Esophagus squamous epithelium (tissue), 5 donors: ENCODE data around the gene RASGRP2. TPM values are rescaled to one million over a fixed set of nuclear protein-coding genes. Genes with fewer than 3 reads are reported as not detected.

Source experiments
- DNase-seq: peaks from one replicate; lab custom pipeline; 2025; lab: John Stamatoyannopoulos, UW
- H3K27ac ChIP-seq, 4 donors: fragments of 200-600 bp; sonication (generic); one replicate each; pipeline ENCODE4 v1.5.1; 2016 to 2019; ENCODE audit warnings: mild to moderate bottlenecking in 1 of 4
- H3K27me3 ChIP-seq, 4 donors: fragments of 200-600 bp; sonication (generic); 1 replicate in 3 of 4; 2 replicates in 1 of 4; pipeline versions ENCODE4 v1.5.1 to v1.6.0; 2017 to 2021; ENCODE audit warnings: antibody characterized with exemption in 1 of 4
- H3K36me3 ChIP-seq, 3 donors: fragments of 200-600 bp; sonication (generic); one replicate each; pipeline ENCODE4 v1.5.1; 2016 to 2019
- H3K4me1 ChIP-seq, 3 donors: fragments of 200-600 bp; sonication (generic); one replicate each; pipeline ENCODE4 v1.5.1; 2017 to 2019
- H3K4me3 ChIP-seq, 4 donors: fragments of 200-600 bp; sonication (generic); 1 replicate in 3 of 4; 2 replicates in 1 of 4; pipeline ENCODE4 v1.5.1; 2016 to 2019; ENCODE audit warnings: mild to moderate bottlenecking in 2 of 4, moderate library complexity in 1 of 4
- H3K9me3 ChIP-seq, 3 donors: fragments of 200-600 bp; sonication (generic); one replicate each; pipeline ENCODE4 v1.5.1; 2016 to 2019
- POLR2A ChIP-seq, 4 donors: fragments of 450-650 bp; IDR thresholded peaks; one replicate each; pipeline ENCODE4 v1.6.1; 2017; ENCODE audit warnings: antibody characterized with exemption in 4 of 4, mild to moderate bottlenecking in 4 of 4, moderate library complexity in 3 of 4
- WGBS, 2 donors: methylation state at CpG; one replicate each; pipeline ENCODE4 v1.1.5; 2018; 5-methylcytosine and 5-hydroxymethylcytosine counted together
- intact Hi-C: fragments of 100-400 bp; cut with DNase I; formaldehyde crosslinking; loops from one replicate; pipeline ENCODE4 v1.15.0; 2022
- total RNA-seq, 4 donors: library from RNA; depleted of rRNA; stranded (reverse); fragments of >200 nt; gene quantifications; one replicate each; pipeline ENCODE4 v1.1.0, GENCODE V29; 2016
- TF ChIP-seq, protein P1 (sequence below), 6 experiments: fragments of 450-650 bp in 4 of 6; fragments of 200-600 bp in 2 of 6; sonication (generic) in 2 of 6; IDR thresholded peaks; one replicate each; pipeline ENCODE4 v1.5.1; 2016 to 2019; ENCODE audit warnings: antibody characterized with exemption in 6 of 6, mild to moderate bottlenecking in 4 of 6, moderate library complexity in 4 of 6
- donor health status: DM: yes; HTN: yes; CAD: no.

RASGRP2 gene
- total RNA-seq, 4 donors from 2014 or later: 2.6 to 13.2 (median 4.9) TPM

DNA sequence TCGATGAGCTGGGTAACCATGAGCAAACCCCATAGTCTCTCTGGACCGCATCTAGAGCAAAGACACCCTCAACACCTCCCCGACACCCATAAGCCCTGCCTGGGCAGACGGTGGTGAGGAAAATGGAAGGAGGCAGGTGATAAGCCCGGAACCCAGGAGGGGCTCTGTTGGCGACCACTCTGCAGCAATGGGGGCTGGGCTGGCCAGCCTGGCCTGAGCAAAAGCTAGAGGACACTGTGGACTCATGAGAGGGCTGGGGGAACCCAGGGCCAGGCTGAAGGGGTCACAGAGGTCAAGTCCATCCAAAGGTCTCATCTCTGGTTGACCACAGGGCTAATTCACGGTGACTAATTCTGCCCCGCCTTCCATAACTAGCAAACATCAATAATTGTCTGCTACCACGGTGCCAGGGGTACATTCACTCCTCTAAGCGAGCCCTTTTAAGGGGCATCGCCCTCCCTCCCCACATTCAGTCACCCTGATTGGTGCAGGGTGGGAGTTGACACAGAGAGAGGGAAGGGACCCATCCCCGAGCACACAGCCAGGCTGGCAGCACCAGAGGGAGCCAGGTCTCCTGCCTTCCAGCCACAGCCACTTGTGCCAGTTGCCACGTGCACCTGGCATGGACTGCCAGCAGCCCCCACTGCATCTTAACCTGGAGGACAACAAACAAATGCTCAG lies 11.9 kb upstream of the RASGRP2 start:
- Histone ChIP-seq H3K27me3 (no peaks in the 10 kb centered on the region), H3K4me3 (no peak overlapping the region), H3K9me3 (no peaks in the 10 kb centered on the region), H3K27ac (no peak overlapping the region), H3K36me3 (no peaks in the 10 kb centered on the region), H3K4me1 (peaks cover 6 to 24% (median 17%) of the 10 kb centered on the region in 3 donors)
- no peak for TF ChIP-seq POLR2A (IDR thresholded peaks at IDR 0.05)
- TF ChIP-seq, protein P1, sequence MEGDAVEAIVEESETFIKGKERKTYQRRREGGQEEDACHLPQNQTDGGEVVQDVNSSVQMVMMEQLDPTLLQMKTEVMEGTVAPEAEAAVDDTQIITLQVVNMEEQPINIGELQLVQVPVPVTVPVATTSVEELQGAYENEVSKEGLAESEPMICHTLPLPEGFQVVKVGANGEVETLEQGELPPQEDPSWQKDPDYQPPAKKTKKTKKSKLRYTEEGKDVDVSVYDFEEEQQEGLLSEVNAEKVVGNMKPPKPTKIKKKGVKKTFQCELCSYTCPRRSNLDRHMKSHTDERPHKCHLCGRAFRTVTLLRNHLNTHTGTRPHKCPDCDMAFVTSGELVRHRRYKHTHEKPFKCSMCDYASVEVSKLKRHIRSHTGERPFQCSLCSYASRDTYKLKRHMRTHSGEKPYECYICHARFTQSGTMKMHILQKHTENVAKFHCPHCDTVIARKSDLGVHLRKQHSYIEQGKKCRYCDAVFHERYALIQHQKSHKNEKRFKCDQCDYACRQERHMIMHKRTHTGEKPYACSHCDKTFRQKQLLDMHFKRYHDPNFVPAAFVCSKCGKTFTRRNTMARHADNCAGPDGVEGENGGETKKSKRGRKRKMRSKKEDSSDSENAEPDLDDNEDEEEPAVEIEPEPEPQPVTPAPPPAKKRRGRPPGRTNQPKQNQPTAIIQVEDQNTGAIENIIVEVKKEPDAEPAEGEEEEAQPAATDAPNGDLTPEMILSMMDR (IDR thresholded peaks at IDR 0.05): no peak
- WGBS, 2 donors: 79 to 88% methylated on average over 7 of the region's 13 CpGs
- intact Hi-C loops: no loop called here
- no peak for DNase-seq

DNA sequence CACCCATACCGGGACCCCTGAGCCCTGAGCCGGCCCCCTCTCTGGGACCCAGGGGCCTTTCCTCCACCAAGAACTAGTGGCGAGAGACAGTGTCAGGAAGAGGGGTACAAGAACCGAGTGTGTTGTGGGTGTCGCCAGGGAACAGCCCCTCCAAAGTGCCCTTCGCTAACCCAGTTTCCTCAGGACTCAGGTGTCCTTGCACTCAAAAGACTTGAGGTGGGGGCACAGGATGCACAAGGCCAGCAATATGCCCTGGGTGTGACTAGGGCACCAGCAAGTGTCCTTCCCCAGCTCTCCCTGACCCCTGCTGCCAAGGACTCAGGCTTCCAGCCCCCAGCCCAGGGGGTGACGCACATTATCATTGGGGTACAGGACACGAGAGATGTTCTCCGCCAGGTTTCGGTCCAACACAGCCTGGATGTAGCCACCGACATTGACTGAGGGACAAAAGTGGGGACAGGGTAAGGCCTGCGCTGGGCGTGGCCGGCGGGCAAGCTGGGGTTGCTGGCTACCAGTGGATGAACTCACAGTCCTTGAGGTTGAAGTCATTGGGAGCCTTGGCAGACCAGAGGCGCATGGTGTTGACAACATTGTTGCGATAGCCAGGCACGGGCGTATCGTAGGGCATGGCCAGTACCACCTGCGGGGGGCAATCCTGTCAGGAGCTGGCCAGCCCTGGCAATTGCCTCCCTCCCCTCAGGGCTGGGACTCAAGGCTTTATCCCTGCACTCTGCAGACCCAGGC lies 11.1 kb upstream of the RASGRP2 start:
- TF ChIP-seq, protein P1 (IDR thresholded peaks at IDR 0.05): no peak
- no peak for TF ChIP-seq POLR2A (IDR thresholded peaks at IDR 0.05)
- Histone ChIP-seq H3K36me3 (no peaks in the 10 kb centered on the region), H3K27ac (no peak overlapping the region), H3K27me3 (no peaks in the 10 kb centered on the region), H3K4me1 (peaks cover 6 to 17% (median 11%) of the 10 kb centered on the region in 3 donors), H3K9me3 (no peaks in the 10 kb centered on the region), H3K4me3 (no peak overlapping the region)
- 82 to 91% methylated on average over 8 to 15 of the region's 21 CpGs for WGBS, 2 donors
- intact Hi-C loops: no loop called here
- no peak for DNase-seq

DNA sequence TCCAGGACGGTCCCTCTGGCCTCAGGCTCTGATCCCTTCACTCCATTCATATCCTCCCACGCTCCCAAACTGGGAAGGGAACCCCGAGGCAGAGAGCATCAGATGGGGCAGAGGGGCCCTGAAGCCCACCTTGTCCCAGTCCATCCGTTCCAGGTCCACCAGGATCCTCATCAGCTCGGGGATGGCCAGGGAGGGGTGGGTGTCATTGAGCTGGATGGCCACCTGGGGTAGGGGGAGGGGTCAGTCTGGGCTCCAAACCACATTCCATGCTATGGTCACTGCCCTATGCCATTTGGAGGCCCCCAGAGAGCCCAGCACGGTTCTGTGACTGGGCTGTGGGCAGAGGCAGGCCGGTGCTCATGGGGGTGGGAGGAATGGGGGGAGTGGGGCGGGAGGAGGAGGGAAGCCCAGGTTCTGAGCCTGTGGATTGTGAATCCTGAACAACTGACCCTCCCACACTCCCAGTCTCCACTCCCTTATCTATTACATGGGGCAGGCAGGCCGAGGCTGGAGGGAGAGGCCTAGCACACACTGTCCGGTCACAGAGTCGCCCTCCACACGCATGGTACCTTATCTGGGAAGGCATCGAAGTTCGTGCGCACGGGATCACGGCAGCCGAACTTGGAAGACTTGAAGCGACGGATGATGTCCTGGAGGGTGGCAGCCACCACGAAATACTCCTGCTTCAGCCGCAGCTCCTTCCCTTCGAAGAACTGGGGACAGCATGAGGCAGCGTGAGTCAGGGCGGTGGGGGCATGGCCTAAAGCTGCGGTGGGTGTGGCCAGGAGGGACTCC lies 10.4 kb upstream of the RASGRP2 start:
- no peak for DNase-seq
- no peak overlapping the region for H3K4me3 ChIP-seq
- WGBS, 2 donors: 87 to 88% methylated on average over 6 to 11 of the region's 26 CpGs
- H3K4me1 ChIP-seq: peaks cover 0 to 9% (median 3%) of the 10 kb centered on the region in 3 donors
- TF ChIP-seq, protein P1 (IDR thresholded peaks at IDR 0.05): no peak
- no peak for TF ChIP-seq POLR2A (IDR thresholded peaks at IDR 0.05)
- H3K9me3 ChIP-seq: no peaks in the 10 kb centered on the region
- H3K36me3 ChIP-seq: no peaks in the 10 kb centered on the region
- intact Hi-C loops: no loop called here
- no peaks in the 10 kb centered on the region for H3K27me3 ChIP-seq
- H3K27ac ChIP-seq: no peak overlapping the region

DNA sequence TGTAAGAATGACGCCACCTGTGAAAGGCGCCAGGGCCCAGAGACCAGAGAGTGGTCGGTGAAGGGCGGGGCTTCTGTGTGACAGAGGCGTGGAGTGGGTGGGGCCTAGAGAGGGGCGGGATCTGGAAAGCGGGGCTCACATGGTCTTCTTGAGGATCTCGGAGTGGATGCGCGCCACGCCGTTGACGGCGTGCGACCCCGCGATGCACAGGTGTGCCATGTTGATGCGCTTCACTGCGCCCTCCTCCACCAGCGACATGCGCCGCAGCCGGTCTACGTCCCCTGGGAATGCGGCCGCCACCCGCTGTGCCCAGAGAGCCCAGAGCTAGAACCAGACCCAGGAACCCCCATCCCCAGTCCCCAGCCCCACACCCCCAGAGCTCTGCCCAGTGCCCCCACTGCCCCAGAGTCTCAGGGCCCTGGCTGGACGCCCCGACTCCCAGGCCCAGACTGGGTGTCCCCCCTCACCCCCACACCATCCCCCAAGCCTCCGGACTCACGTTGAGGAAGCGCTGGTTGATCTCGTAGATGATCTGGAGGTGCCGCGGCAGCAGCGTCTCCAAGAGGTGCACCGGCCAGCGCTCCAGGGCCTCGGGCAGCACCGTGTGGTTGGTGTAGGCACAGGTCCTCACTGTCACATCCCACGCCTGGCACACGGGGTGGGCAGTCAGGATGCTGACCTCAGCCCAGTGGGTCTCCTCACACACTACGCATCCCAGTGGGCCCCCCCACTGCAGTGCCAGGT lies 9.6 kb upstream of the RASGRP2 start:
- H3K4me1 ChIP-seq: peaks cover 0 to 2% (median 0%) of the 10 kb centered on the region in 3 donors
- WGBS, 2 donors: 92 to 96% methylated on average over 16 to 19 of the region's 43 CpGs
- H3K27ac ChIP-seq: no peak overlapping the region
- H3K4me3 ChIP-seq: no peak overlapping the region
- TF ChIP-seq POLR2A (IDR thresholded peaks at IDR 0.05): no peak
- TF ChIP-seq, protein P1 (IDR thresholded peaks at IDR 0.05): no peak
- intact Hi-C loops: no loop called here
- no peak for DNase-seq
- no peaks in the 10 kb centered on the region for H3K27me3 ChIP-seq
- H3K36me3 ChIP-seq: no peaks in the 10 kb centered on the region
- no peaks in the 10 kb centered on the region for H3K9me3 ChIP-seq
